Skeletal muscle satellite cell (primary cell): ENCODE measurements around the gene CDK5.
"Not testable (repeated sequence)": the region's sequence is repeated elsewhere in the genome, so short reads cannot be mapped to it uniquely, and the experiment has no call there.

Experiments
- H3K27me3 ChIP-seq: 2 replicates; pipeline ENCODE4 v1.7.0; 2013; ENCODE audit warnings: low read length; ENCODE audit not compliant: control insufficient read depth, insufficient read depth
- H3K36me3 ChIP-seq: 2 replicates; pipeline ENCODE4 v1.7.0; 2013; ENCODE audit warnings: mild to moderate bottlenecking, control low read depth, low read length; ENCODE audit not compliant: insufficient read depth
- H3K4me1 ChIP-seq: 2 replicates; pipeline ENCODE4 v1.7.0; 2013; ENCODE audit warnings: low read length; ENCODE audit not compliant: control insufficient read depth, insufficient read depth
- H3K4me2 ChIP-seq: 2 replicates; pipeline ENCODE4 v1.7.0; 2013; ENCODE audit warnings: mild to moderate bottlenecking, low read length
- H3K4me3 ChIP-seq: 2 replicates; pipeline ENCODE4 v1.7.0; 2013; ENCODE audit warnings: low read length
- H3K9ac ChIP-seq: 2 replicates; pipeline ENCODE4 v1.7.0; 2013; ENCODE audit warnings: mild to moderate bottlenecking, low read depth, low read length, moderate library complexity
- H3K9me3 ChIP-seq: replicated peaks from 2 replicates; pipeline ENCODE4 v1.7.0; 2013; ENCODE audit warnings: mild to moderate bottlenecking, control low read depth, low read length

The CDK5 gene

GRCh38 chr7:151013733-151014497, 43.8 kb downstream of the CDK5 start:
- Histone ChIP-seq H3K9ac (peak overlapping the region; percentile 55), H3K27me3 (peaks cover 52% of the 10 kb centered on the region), H3K4me1 (peaks cover 23% of the 10 kb centered on the region), H3K4me3 (peak overlapping the region; percentile 71), H3K36me3 (no peaks in the 10 kb centered on the region), H3K4me2 (peak overlapping the region; percentile 93), H3K9me3 (no peaks in the 10 kb centered on the region)

- H3K36me3 ChIP-seq = no peaks in the 10 kb centered on the region
- peaks cover 46% of the 10 kb centered on the region for H3K27me3 ChIP-seq
- H3K4me1 ChIP-seq = peaks cover 18% of the 10 kb centered on the region
- no peak overlapping the region for H3K9ac ChIP-seq
- H3K4me3 ChIP-seq = no peak overlapping the region
- peak overlapping the region; percentile 93 for H3K4me2 ChIP-seq
- no peaks in the 10 kb centered on the region for H3K9me3 ChIP-seq
These were observed 44.4 kb downstream of the CDK5 start for GRCh38 chr7:151013356-151013732.

GRCh38 chr7:151012911-151013347, 44.8 kb downstream of the CDK5 start:
- Histone ChIP-seq H3K36me3 (no peaks in the 10 kb centered on the region), H3K9me3 (no peaks in the 10 kb centered on the region), H3K4me2 (peak overlapping the region; percentile 93), H3K9ac (no peak overlapping the region), H3K4me1 (peaks cover 14% of the 10 kb centered on the region), H3K4me3 (no peak overlapping the region), H3K27me3 (peaks cover 44% of the 10 kb centered on the region)

GRCh38 chr7:151012031-151012692, 45.5 kb downstream of the CDK5 start:
- no peak overlapping the region for H3K9ac ChIP-seq

GRCh38 chr7:151011616-151012015, 46.1 kb downstream of the CDK5 start:
- H3K4me1 ChIP-seq = peaks cover 12% of the 10 kb centered on the region
- H3K9me3 ChIP-seq, H3K4me2 ChIP-seq: not testable (repeated sequence)

More at GRCh38 chr7:151012031-151012692, 45.5 kb downstream of the CDK5 start:
- Histone ChIP-seq H3K4me3 (no peak overlapping the region), H3K4me1 (peaks cover 12% of the 10 kb centered on the region), H3K4me2 (no peak overlapping the region), H3K27me3 (peaks cover 41% of the 10 kb centered on the region), H3K9me3 (no peaks in the 10 kb centered on the region), H3K36me3 (no peaks in the 10 kb centered on the region)

GRCh38 chr7:151011097-151011409, 46.6 kb downstream of the CDK5 start:
- H3K27me3 ChIP-seq = peaks cover 46% of the 10 kb centered on the region

More at GRCh38 chr7:151011616-151012015, 46.1 kb downstream of the CDK5 start:
- H3K4me3 ChIP-seq, H3K9ac ChIP-seq, H3K36me3 ChIP-seq: not testable (repeated sequence)
- peaks cover 42% of the 10 kb centered on the region for H3K27me3 ChIP-seq

GRCh38 chr7:151010307-151011096, 47.2 kb downstream of the CDK5 start:
- peaks cover 12% of the 10 kb centered on the region for H3K4me1 ChIP-seq
- H3K27me3 ChIP-seq = peaks cover 52% of the 10 kb centered on the region
- H3K36me3 ChIP-seq = no peaks in the 10 kb centered on the region
- no peak overlapping the region for H3K9ac ChIP-seq
- H3K4me3 ChIP-seq = no peak overlapping the region
- no peaks in the 10 kb centered on the region for H3K9me3 ChIP-seq
- H3K4me2 ChIP-seq = no peak overlapping the region

More at GRCh38 chr7:151011097-151011409, 46.6 kb downstream of the CDK5 start:
- Histone ChIP-seq H3K4me2 (no peak overlapping the region), H3K9me3 (no peaks in the 10 kb centered on the region), H3K4me1 (peaks cover 12% of the 10 kb centered on the region), H3K4me3 (no peak overlapping the region), H3K9ac (no peak overlapping the region), H3K36me3 (no peaks in the 10 kb centered on the region)

GRCh38 chr7:151010037-151010306, 47.7 kb downstream of the CDK5 start:
- no peak overlapping the region for H3K9ac ChIP-seq
- H3K36me3 ChIP-seq = no peaks in the 10 kb centered on the region
- no peak overlapping the region for H3K4me3 ChIP-seq
- H3K4me2 ChIP-seq = no peak overlapping the region
- H3K9me3 ChIP-seq = no peaks in the 10 kb centered on the region
- peaks cover 12% of the 10 kb centered on the region for H3K4me1 ChIP-seq
- H3K27me3 ChIP-seq = peaks cover 57% of the 10 kb centered on the region

GRCh38 chr7:151009327-151010036, 48.2 kb downstream of the CDK5 start:
- Histone ChIP-seq H3K9me3 (no peaks in the 10 kb centered on the region), H3K36me3 (no peaks in the 10 kb centered on the region), H3K27me3 (peaks cover 57% of the 10 kb centered on the region), H3K4me3 (no peak overlapping the region), H3K9ac (no peak overlapping the region), H3K4me1 (peaks cover 12% of the 10 kb centered on the region), H3K4me2 (no peak overlapping the region)

GRCh38 chr7:151008511-151009323, 49.0 kb downstream of the CDK5 start:
- no peaks in the 10 kb centered on the region for H3K36me3 ChIP-seq
- H3K4me2 ChIP-seq = peak overlapping the region; percentile 45
- no peak overlapping the region for H3K9ac ChIP-seq
- peaks cover 51% of the 10 kb centered on the region for H3K27me3 ChIP-seq
- peak overlapping the region; percentile 27 for H3K4me3 ChIP-seq
- H3K9me3 ChIP-seq = no peaks in the 10 kb centered on the region
- peaks cover 5% of the 10 kb centered on the region for H3K4me1 ChIP-seq
